PC-3 (cell line): ENCODE results near the gene CTSC.
"Not testable (repeated sequence)": the region's sequence is repeated elsewhere in the genome, so short reads cannot be mapped to it uniquely, and the experiment has no call there.

Source experiments
- EZH2 ChIP-seq: fragments of 300-600 bp; sonication (generic); IDR thresholded peaks from one replicate; pipeline ENCODE4 v1.6.1; 2017; ENCODE audit warnings: antibody characterized with exemption, mild to moderate bottlenecking, low read length; ENCODE audit not compliant: unreplicated experiment
- TF ChIP-seq, protein P1 (sequence below): fragments of 300-600 bp; sonication (generic); conservative IDR thresholded peaks from 2 replicates; pipeline ENCODE4 v1.5.1; 2017; ENCODE audit warnings: antibody characterized with exemption, low read depth, mild to moderate bottlenecking, low read length

DNA sequence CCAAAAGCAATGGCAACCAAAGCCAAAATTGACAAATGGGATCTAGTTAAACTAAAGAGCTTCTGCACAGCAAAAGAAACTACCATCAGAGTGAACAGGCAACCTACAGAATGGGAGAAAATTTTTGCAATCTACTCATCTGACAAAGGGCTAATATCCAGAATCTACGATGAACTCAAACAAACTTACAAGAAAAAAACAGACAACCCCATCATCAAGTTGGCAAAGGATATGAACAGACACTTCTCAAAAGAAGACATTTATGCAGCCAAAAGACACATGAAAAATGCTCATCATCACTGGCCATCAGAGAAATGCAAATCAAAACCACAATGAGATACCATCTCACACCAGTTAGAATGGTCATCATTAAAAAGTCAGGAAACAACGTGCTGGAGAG is 92.0 kb downstream of the CTSC start:
- TF ChIP-seq, protein P1, sequence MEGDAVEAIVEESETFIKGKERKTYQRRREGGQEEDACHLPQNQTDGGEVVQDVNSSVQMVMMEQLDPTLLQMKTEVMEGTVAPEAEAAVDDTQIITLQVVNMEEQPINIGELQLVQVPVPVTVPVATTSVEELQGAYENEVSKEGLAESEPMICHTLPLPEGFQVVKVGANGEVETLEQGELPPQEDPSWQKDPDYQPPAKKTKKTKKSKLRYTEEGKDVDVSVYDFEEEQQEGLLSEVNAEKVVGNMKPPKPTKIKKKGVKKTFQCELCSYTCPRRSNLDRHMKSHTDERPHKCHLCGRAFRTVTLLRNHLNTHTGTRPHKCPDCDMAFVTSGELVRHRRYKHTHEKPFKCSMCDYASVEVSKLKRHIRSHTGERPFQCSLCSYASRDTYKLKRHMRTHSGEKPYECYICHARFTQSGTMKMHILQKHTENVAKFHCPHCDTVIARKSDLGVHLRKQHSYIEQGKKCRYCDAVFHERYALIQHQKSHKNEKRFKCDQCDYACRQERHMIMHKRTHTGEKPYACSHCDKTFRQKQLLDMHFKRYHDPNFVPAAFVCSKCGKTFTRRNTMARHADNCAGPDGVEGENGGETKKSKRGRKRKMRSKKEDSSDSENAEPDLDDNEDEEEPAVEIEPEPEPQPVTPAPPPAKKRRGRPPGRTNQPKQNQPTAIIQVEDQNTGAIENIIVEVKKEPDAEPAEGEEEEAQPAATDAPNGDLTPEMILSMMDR = not testable (repeated sequence)
- not testable (repeated sequence) for TF ChIP-seq EZH2
